ENCODE data around the gene CNBP.

Gene CNBP

DNA sequence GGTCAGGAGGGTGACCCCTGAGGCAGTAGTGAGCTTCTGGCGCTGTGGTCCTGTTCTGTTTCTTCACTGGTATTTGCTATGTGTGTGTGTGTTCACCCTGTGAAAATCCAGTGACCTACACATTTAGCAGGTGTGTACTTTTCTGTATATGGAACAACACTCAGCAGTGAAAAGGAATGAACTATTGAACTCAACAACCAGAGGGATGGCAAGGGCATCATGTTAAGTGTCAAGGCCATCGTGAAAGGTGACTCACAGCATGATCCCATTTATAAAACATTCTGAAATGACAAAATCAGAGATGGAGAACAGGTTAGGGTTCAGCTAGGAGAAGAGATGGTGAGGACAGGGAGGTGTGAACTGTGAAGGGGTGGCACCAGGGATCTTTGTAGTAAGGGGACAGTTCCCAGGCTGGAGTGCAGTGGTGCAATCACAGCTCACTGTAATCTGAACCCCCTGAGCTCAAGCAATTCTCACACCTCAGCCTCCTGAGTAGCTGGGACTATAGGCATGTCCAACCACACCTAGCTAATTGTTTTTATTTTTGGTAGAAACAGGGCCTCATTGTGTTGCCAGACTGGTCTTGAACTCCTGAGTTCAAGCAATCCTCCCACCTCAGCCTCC is 52.1 kb downstream of the CNBP start:
- no peak for DNase-seq (ENCODE audit: low spot score)

- DNase-seq (ENCODE audit: low spot score), result no peak
Observed at GRCh38 chr3:129130291-129130813, 53.3 kb downstream of the CNBP start.

DNA sequence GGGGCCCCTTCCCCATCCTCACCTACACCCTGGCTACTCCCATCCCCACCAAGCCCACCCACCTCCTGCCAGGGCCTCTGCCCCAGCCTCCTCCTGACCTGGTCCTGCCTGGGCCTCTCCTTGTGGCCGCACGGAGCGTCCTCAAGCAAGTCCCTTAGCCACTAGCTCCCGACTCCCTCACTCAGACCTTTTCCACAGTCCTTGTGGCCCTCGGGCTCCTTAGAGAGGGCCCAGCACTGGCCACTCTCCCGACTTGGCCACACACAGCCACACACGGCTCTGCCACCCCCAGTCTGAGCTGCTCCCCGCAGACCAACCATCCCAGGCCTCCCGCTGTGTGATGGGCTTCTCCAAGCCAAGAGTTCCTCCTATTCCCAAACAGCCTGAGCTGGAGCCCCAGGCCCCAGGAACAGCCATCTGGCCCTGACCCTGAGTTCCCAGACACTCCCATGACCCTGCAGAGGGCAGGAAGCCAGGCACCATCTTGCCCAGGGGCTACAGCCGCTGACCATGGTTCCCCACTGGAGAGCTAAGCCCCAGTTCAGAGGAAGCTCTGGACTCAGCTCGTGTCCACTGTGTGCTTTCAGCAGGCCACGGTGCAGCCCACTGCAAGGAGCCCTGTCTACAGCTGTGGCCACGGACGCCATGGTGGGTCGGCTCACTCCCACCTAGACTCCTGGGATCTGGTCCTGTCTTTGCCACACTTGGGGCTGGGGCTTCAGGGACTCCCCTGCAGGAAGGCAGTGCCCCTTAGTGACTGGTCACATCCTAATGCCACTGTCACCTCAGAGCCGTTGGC is 55.1 kb downstream of the CNBP start:
- no peak for DNase-seq (ENCODE audit: low spot score)

DNA sequence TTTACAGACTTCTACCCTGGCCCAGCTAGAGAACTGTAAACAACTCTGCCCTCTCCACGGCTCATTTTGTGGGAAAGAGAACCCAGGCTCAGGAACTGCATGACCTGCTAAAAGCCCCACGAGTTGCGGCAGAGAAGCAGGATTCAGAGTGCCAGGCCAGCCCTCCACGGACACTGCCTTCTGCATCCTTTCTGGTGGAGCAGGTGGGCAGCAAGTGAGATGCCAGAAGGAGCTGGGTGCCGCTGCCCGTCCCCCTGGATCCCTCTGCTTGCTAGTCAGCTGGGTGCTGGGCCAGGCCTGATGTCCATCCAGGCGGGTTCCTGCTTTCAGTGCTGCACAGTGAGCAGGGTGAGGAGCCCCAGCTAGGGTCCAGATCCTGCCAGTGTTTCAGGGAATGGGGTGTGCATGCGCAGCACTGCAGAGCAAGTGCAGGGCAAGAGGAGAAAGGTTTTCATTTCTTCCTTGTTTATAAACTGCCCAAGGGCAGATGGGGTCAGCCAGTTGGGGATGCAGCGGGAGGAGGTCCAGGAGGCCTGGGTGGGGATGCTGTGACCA is 56.9 kb downstream of the CNBP start:
- DNase-seq (ENCODE audit: low spot score), result no peak

- peak; percentile 38 for DNase-seq (ENCODE audit: low spot score)
Observed at GRCh38 chr3:129123314-129124060, 60.2 kb downstream of the CNBP start.

DNA sequence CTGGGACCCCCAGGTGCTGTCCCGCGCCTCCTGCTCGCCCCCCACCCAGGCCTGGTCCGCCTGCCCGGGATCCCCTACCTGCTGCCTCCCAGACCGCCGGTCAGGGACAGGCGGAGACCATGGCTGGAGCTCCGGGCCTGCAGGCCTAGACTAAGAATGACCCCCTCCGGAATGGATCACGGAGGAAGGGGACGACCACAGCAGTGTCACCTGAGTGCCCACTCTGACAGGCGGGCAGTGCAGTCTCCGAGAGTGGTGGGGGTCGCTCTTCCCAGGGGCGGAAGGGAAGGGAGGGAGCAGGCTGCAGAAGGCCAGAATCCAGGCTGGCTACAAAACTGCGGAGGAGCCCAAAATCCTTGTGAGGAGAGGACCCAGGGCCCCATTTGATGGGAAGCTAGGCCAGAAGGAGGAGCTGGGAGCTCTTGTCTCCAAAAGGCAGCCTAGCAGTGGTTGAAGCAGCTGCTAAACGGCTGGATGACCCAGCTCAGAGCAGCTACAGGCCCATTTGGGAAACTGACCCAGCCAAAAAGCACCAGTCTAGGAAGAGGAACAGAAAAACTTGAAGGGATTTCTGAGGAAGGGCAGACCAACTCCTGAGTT is 61.2 kb downstream of the CNBP start:
- DNase-seq (ENCODE audit: low spot score), result peak; percentile 25

DNA sequence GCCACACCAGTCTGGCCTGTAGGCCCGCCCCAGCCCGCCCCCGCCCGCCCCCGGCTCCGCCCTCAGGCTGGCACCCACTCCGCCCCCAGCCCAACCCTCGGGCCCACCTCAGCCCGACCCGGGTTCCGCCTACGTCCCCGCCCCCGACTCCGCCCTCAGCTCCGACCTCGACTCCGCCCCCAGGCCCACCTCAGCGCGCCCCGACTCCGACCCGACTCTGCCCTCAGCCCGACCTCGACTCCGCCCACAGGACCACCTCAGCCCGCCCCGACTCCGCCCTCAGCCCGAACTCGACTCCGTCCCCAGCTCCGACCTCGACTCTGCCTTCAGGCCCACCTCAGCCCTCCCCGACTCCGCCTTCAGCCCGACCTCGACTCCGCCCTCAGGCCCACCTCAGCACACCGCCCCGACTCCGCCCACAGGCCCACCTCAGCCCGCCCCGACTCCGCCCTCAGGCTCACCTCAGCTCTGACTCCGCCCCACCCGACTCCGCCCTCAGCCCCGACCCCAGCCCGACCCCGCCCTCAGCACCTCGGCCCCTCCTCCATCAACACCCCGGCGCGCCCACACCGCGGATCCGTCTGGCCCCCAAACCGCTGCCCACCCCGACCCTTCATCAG is 61.8 kb downstream of the CNBP start, which contains the start of gene RAB43:
Gene RAB43 (minus strand): TSS at position 13 of the 620 bp plus-strand sequence. CDS start 315 bp downstream, outside the sequence.
- peak; percentile 94 for DNase-seq (ENCODE audit: low spot score)

- peak; percentile 29 for DNase-seq (ENCODE audit: low spot score)
Observed at GRCh38 chr3:129121016-129121791, 62.5 kb downstream of the CNBP start.

DNA sequence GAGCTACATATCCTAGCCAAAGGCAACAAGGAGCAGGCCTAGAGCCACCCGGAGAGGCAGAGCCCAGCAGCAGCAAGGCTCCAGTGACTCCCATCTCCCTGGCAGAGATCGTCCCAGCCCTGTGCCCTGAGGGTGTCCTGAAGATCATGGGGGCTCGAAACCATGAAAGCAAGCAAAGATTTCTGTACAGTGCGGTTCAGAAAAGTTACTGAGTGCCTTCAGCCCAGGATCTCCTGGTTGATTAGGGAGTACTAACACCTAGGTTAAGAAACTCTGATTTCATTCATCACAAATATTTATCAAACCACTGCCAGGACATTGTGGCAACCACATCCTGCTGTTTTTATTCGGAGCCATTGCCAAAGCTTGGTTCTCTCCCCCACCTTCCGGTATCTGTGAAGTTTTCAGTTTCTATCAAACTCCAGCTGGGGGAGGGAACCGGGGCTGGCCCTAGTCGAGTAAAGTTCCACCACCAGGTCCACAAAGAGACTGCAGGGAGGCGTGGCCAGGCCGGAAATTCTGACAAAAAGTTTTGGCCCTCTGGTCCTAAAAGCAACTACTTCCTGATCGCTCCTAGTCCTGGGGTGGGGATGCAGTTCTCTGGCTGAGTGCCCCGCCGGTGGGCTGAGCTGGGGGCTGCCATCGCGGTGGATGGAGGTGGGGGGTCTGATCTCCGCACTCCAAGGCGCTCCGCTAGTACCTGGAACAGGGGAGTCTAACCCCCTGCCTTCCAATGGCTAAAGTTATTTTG is 63.3 kb downstream of the CNBP start:
- DNase-seq (ENCODE audit: low spot score), result peak; percentile 89

DNA sequence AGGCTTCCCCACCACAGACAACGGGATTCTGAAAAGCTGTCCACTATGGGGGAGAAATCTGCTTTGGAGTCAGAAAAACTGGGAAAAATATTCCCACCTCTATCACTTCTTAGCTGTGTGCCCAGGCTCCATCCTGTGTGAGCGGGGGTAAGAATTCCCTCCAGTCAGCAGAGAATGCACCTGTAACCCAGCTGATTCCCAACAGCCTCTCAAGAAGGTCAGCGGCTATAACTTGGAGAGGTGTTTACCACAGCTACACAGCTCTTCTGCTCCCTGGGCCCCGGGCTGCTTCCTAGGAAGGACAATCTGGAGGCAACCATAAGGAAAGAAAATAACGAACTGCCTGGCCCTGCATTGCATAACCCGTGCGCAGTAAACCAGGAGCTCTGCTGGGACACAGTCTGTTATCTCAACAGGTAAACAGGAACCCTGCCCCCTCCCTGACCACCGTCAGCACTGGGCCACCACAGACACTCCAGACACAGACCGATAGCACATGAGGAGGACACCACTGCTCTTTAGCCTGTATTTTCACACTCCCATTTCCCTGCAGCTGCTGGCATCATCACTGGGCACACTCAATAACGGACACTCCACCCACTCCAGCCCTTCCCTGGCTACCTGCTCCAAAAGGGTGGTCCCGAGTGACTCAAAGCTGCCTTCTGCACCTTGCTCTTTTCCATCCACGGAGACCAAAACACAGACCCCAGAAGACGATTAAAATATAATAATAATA is 64.2 kb downstream of the CNBP start:
- no peak for DNase-seq (ENCODE audit: low spot score)

GRCh38 chr3:129118745-129119144 is 65.0 kb downstream of the CNBP start:
- DNase-seq (ENCODE audit: low spot score), result no peak
